ENCODE measurements around the gene LTBR. TPM values are rescaled to one million over a fixed set of nuclear protein-coding genes. Genes with fewer than 3 reads are reported as not detected.
A peak's percentile ranks its signal among the peaks of the same experiment; 100 is the strongest.

Gene LTBR
- total RNA-seq, 3 donors from 2014 or later, result 90.1 to 115 (median 108) TPM

DNA sequence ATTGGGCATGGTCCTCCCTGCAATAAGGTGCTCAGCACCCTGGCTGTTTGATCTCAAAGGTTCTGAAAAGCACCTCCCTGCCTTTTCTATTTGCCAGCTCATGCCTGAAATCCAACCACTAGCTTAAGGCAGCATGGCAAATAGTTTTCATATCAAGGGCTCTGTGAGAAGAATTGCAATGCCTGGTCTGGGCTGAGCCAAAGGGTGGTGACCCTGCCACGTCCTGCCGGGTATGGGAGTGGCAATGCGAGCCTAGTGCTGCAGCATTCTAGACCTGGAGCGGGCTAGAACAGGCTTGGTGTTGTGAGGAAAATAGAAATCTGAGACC, 6.3 kb upstream of the LTBR start:
- peak in 1 of 2 donors; percentile 72 for DNase-seq (ENCODE audit: low spot score in 2 of 2)
- Histone ChIP-seq H3K36me3 (no peaks in the 10 kb centered on the region), H3K4me3 (peak overlapping the region in 2 of 3 donors; percentile 53 to 65), H3K27ac (peak overlapping the region; percentile 92 to 97), H3K27me3 (no peaks in the 10 kb centered on the region), H3K4me1 (peaks cover 22 to 24% of the 10 kb centered on the region in 2 donors), H3K9me3 (no peaks in the 10 kb centered on the region)
- peak in 2 of 3 donors; percentile 7 to 31 for TF ChIP-seq POLR2AphosphoS5 (IDR thresholded peaks at IDR 0.05)
- TF ChIP-seq, protein P1, sequence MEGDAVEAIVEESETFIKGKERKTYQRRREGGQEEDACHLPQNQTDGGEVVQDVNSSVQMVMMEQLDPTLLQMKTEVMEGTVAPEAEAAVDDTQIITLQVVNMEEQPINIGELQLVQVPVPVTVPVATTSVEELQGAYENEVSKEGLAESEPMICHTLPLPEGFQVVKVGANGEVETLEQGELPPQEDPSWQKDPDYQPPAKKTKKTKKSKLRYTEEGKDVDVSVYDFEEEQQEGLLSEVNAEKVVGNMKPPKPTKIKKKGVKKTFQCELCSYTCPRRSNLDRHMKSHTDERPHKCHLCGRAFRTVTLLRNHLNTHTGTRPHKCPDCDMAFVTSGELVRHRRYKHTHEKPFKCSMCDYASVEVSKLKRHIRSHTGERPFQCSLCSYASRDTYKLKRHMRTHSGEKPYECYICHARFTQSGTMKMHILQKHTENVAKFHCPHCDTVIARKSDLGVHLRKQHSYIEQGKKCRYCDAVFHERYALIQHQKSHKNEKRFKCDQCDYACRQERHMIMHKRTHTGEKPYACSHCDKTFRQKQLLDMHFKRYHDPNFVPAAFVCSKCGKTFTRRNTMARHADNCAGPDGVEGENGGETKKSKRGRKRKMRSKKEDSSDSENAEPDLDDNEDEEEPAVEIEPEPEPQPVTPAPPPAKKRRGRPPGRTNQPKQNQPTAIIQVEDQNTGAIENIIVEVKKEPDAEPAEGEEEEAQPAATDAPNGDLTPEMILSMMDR (IDR thresholded peaks at IDR 0.05), result no peak
- intact Hi-C loops (cut with DNase I; ENCODE audit: low total_unique reads), result no loop called here

DNA sequence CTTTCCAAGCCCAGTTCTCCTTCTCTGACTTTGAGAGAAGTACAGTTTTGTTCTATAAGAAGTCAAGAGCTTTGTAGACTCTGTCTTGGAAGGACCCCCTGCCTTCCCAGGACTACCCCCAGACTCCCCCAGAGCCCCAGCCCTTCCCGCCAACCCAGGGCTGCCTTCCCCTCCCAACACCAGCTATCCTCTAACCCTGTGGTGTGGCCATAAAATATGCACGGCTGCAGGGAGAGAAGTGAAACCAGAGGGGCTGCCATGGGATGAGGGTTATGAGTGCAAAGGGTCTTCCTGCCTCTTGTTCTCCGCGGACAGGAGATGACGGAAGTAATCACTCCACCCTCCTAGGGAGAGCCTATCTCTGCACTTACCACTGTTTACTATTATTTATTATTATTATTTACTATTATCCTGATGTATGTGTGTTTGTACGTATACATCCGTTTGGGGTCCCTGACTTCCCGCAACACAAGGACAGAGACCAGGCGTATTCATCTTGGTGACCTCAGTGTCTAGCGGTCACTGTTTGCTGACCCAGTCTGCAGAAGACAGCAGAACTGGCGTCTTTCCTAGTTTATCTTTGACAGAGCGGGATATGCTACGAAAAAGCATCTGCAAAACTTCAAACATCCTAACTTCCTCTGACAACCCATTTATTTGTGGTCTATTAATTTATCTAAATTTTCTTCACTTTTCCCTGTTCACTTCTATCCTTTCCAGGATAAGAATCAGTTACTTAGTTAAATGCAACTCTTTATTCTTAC, 5.1 kb upstream of the LTBR start:
- Histone ChIP-seq H3K36me3 (no peaks in the 10 kb centered on the region), H3K4me1 (peaks cover 22 to 31% of the 10 kb centered on the region in 2 donors), H3K27me3 (no peaks in the 10 kb centered on the region), H3K27ac (peak overlapping the region; percentile 73 to 97), H3K4me3 (no peak overlapping the region), H3K9me3 (no peaks in the 10 kb centered on the region)
- intact Hi-C loops (cut with DNase I; ENCODE audit: low total_unique reads), result no loop called here
- no peak for DNase-seq (ENCODE audit: low spot score in 2 of 2)
- TF ChIP-seq POLR2AphosphoS5 (IDR thresholded peaks at IDR 0.05) (no peak), POLR2A (IDR thresholded peaks at IDR 0.05) (no peak)
- TF ChIP-seq, protein P1 (IDR thresholded peaks at IDR 0.05), result no peak

DNA sequence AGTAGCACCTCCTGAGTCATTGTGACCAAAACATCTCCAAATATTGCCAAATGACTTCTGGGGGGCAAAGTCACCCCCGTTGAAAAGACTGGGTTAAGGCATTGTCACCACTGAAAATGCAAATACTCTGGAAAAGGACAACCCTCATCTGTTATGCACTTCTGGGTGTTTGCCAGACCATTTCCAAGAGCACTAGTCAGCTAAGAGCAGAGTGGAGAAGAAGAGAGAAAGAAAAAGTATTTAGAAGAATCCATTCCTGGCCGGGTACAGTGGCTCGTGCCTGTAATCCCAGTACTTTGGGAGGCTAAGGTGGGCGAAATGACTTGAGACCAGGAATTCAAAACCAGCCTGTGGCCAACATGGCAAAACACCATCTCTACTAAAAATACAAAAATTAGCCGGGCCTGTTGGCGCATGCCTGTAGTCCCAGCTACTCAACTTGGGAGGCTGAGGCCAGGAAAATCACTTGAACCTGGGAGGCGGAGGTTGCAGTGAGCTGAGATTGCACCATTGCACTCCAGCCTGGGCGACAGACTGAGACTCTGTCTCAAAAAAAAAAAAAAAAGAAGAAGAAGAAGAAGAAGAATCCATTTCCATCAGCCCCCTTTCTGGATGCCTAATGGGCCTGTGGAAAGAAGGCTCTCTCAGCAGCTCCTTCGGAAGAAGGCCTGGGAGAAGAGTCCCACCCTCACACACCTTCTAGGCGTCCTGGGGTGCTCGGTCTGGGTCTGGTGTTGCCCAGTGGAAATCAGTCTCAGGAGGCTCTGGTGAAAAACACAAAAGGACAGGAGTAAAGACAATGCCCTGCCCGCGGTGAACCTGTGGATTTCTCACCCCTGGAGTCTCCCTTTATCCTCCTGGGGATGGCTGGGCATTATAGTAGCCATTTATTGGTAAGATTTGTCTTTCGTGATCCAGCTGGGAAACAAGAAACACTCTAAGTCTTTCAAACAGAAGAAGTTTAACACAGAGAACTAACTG, 3.5 kb upstream of the LTBR start:
- Histone ChIP-seq H3K36me3 (no peaks in the 10 kb centered on the region), H3K27me3 (no peaks in the 10 kb centered on the region), H3K9me3 (no peaks in the 10 kb centered on the region), H3K4me1 (peaks cover 22 to 29% of the 10 kb centered on the region in 2 donors), H3K27ac (peak overlapping the region; percentile 48 to 58), H3K4me3 (no peak overlapping the region)
- intact Hi-C loops (cut with DNase I; ENCODE audit: low total_unique reads), result loop anchor here (2.0 kb wide), 1 partner anchor 56 kb away; no protein-coding TSS in a partner anchor
- peak in 1 of 2 donors; percentile 78 for DNase-seq (ENCODE audit: low spot score in 2 of 2)
- no peak for TF ChIP-seq POLR2AphosphoS5 (IDR thresholded peaks at IDR 0.05)
- TF ChIP-seq, protein P1 (IDR thresholded peaks at IDR 0.05), result no peak
- no peak for TF ChIP-seq POLR2A (IDR thresholded peaks at IDR 0.05)

DNA sequence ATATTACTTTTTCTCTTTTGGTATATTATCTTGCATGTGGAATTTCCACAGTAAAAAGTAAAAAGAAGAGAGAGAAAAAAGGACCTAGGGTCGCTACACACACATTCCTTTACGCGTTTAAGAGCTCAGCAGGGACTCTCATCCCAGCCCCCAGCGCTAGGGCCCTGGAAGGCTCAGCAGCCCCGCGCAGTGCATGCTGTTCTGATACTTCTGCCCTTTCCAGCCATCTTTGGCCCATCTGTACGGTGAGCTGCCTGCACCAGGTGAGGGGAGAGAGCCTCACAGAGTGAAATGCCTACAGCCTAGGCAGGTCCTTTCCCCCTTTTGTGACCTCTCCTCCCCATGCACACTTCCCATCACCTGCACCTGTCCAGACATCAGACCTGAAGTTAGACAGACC, 1.6 kb upstream of the LTBR start:
- Histone ChIP-seq H3K36me3 (no peaks in the 10 kb centered on the region), H3K27me3 (no peaks in the 10 kb centered on the region), H3K4me3 (no peak overlapping the region), H3K27ac (peak overlapping the region; percentile 96 to 98), H3K4me1 (peaks cover 7 to 10% of the 10 kb centered on the region in 2 donors), H3K9me3 (no peaks in the 10 kb centered on the region)
- no peak for DNase-seq (ENCODE audit: low spot score in 2 of 2)
- TF ChIP-seq POLR2AphosphoS5 (IDR thresholded peaks at IDR 0.05) (no peak), POLR2A (IDR thresholded peaks at IDR 0.05) (no peak)
- TF ChIP-seq, protein P1 (IDR thresholded peaks at IDR 0.05), result no peak
- intact Hi-C loops (cut with DNase I; ENCODE audit: low total_unique reads), result no loop called here
